Osteocyte (in vitro differentiated cells): ENCODE results near the gene GPC5. TPM values are rescaled to one million over a fixed set of nuclear protein-coding genes. Genes with fewer than 3 reads are reported as not detected.

Source experiments
- DNase-seq: peaks from one replicate; pipeline ENCODE4 v3.0.0; 2021; ENCODE audit warnings: mixed read lengths; ENCODE audit not compliant: unreplicated experiment; ENCODE audit errors: extremely low spot score
- H3K27ac Mint-ChIP-seq: one replicate; pipeline ENCODE4 v1.8.0; 2021; ENCODE audit warnings: mild to moderate bottlenecking, mixed read lengths; ENCODE audit not compliant: unreplicated experiment
- H3K27me3 Mint-ChIP-seq: one replicate; pipeline ENCODE4 v1.8.0; 2021; ENCODE audit warnings: mixed read lengths; ENCODE audit not compliant: unreplicated experiment
- H3K36me3 Mint-ChIP-seq: one replicate; pipeline ENCODE4 v1.8.0; 2021; ENCODE audit warnings: mixed read lengths; ENCODE audit not compliant: unreplicated experiment
- H3K4me1 Mint-ChIP-seq: one replicate; pipeline ENCODE4 v1.8.0; 2021; ENCODE audit warnings: mixed read lengths; ENCODE audit not compliant: unreplicated experiment
- H3K4me3 Mint-ChIP-seq: one replicate; pipeline ENCODE4 v1.8.0; 2021; ENCODE audit warnings: mild to moderate bottlenecking, moderate library complexity, mixed read lengths; ENCODE audit not compliant: unreplicated experiment
- H3K9me3 Mint-ChIP-seq: one replicate; pipeline ENCODE4 v1.8.0; 2021; ENCODE audit warnings: mixed read lengths; ENCODE audit not compliant: unreplicated experiment
- CTCF ChIP-seq: fragments of 200-600 bp; sonication (generic); IDR thresholded peaks from 2 replicates; pipeline ENCODE4 v1.5.0; 2021; ENCODE audit warnings: antibody characterized with exemption, mild to moderate bottlenecking, moderate library complexity
- total RNA-seq: library from RNA; stranded (reverse); gene quantifications from 2 replicates; pipeline ENCODE4 v1.2.1, GENCODE V29; 2021

The GPC5 gene
- total RNA-seq, 1 donor from 2014 or later = 12.9 TPM

- H3K9me3 Mint-ChIP-seq = no peaks in the 10 kb centered on the region
- no peak overlapping the region for H3K27ac Mint-ChIP-seq
- H3K27me3 Mint-ChIP-seq = peaks cover 24% of the 10 kb centered on the region
- H3K4me1 Mint-ChIP-seq = no peaks in the 10 kb centered on the region
- H3K36me3 Mint-ChIP-seq = no peaks in the 10 kb centered on the region
- DNase-seq = no peak
- TF ChIP-seq CTCF = no peak
- H3K4me3 Mint-ChIP-seq = no peak overlapping the region
Observed at GRCh38 chr13:92670096-92670495, 1271.7 kb downstream of the GPC5 start.

- H3K9me3 Mint-ChIP-seq = no peaks in the 10 kb centered on the region
- H3K36me3 Mint-ChIP-seq = no peaks in the 10 kb centered on the region
- no peak for DNase-seq
- no peak overlapping the region for H3K27ac Mint-ChIP-seq
- no peaks in the 10 kb centered on the region for H3K4me1 Mint-ChIP-seq
- no peak overlapping the region for H3K4me3 Mint-ChIP-seq
- H3K27me3 Mint-ChIP-seq = peaks cover 23% of the 10 kb centered on the region
- TF ChIP-seq CTCF = no peak
Observed at GRCh38 chr13:92671821-92672220, 1273.4 kb downstream of the GPC5 start.

GRCh38 chr13:92676246-92676645, 1277.8 kb downstream of the GPC5 start:
- TF ChIP-seq CTCF = no peak
- Mint-ChIP-seq H3K4me1 (no peaks in the 10 kb centered on the region), H3K4me3 (no peak overlapping the region), H3K9me3 (no peaks in the 10 kb centered on the region), H3K27me3 (peaks cover 16% of the 10 kb centered on the region), H3K27ac (no peak overlapping the region), H3K36me3 (no peaks in the 10 kb centered on the region)
- no peak for DNase-seq

- peaks cover 16% of the 10 kb centered on the region for H3K27me3 Mint-ChIP-seq
- no peaks in the 10 kb centered on the region for H3K36me3 Mint-ChIP-seq
- H3K4me3 Mint-ChIP-seq = no peak overlapping the region
- no peak for DNase-seq
- no peaks in the 10 kb centered on the region for H3K4me1 Mint-ChIP-seq
- H3K9me3 Mint-ChIP-seq = no peaks in the 10 kb centered on the region
- no peak overlapping the region for H3K27ac Mint-ChIP-seq
- no peak for TF ChIP-seq CTCF
Observed at GRCh38 chr13:92677571-92677970, 1279.2 kb downstream of the GPC5 start.

- no peak overlapping the region for H3K27ac Mint-ChIP-seq
- DNase-seq = no peak
- H3K36me3 Mint-ChIP-seq = no peaks in the 10 kb centered on the region
- TF ChIP-seq CTCF = no peak
- no peak overlapping the region for H3K4me3 Mint-ChIP-seq
- no peaks in the 10 kb centered on the region for H3K4me1 Mint-ChIP-seq
- H3K27me3 Mint-ChIP-seq = peaks cover 13% of the 10 kb centered on the region
- H3K9me3 Mint-ChIP-seq = no peaks in the 10 kb centered on the region
Observed at GRCh38 chr13:92679602-92680001, 1281.2 kb downstream of the GPC5 start.
